Measurements from ENCODE around the gene PLEKHA6.

Gene PLEKHA6

GRCh38 chr1:204342310-204342709, 17.4 kb downstream of the PLEKHA6 start:
- no peak overlapping the region for H3K4me3 ChIP-seq (ENCODE audit: low read length)
- no peak for DNase-seq (ENCODE audit: low read depth)
- TF ChIP-seq CTCF (conservative IDR thresholded peaks at IDR 0.05; ENCODE audit: low read depth, low read length), result no peak

- DNase-seq (ENCODE audit: low read depth), result no peak
- H3K4me3 ChIP-seq (ENCODE audit: low read length), result no peak overlapping the region
- no peak for TF ChIP-seq CTCF (conservative IDR thresholded peaks at IDR 0.05; ENCODE audit: low read depth, low read length)
Observed at GRCh38 chr1:204341380-204341779, 18.3 kb downstream of the PLEKHA6 start.

- H3K4me3 ChIP-seq (ENCODE audit: low read length), result no peak overlapping the region
- TF ChIP-seq CTCF (conservative IDR thresholded peaks at IDR 0.05; ENCODE audit: low read depth, low read length), result no peak
Observed at GRCh38 chr1:204340081-204340889, 19.4 kb downstream of the PLEKHA6 start.

GRCh38 chr1:204339541-204339940, 20.2 kb downstream of the PLEKHA6 start:
- no peak overlapping the region for H3K4me3 ChIP-seq (ENCODE audit: low read length)
- TF ChIP-seq CTCF (conservative IDR thresholded peaks at IDR 0.05; ENCODE audit: low read depth, low read length), result no peak
- DNase-seq (ENCODE audit: low read depth), result no peak

More at GRCh38 chr1:204340081-204340889, 19.4 kb downstream of the PLEKHA6 start:
- no peak for DNase-seq (ENCODE audit: low read depth)

- DNase-seq (ENCODE audit: low read depth), result no peak
- TF ChIP-seq CTCF (conservative IDR thresholded peaks at IDR 0.05; ENCODE audit: low read depth, low read length), result no peak
- no peak overlapping the region for H3K4me3 ChIP-seq (ENCODE audit: low read length)
Observed at GRCh38 chr1:204338997-204339396, 20.7 kb downstream of the PLEKHA6 start.

- TF ChIP-seq CTCF (conservative IDR thresholded peaks at IDR 0.05; ENCODE audit: low read depth, low read length), result no peak
- H3K4me3 ChIP-seq (ENCODE audit: low read length), result no peak overlapping the region
- no peak for DNase-seq (ENCODE audit: low read depth)
Observed at GRCh38 chr1:204338360-204338759, 21.4 kb downstream of the PLEKHA6 start.

GRCh38 chr1:204337583-204337982, 22.1 kb downstream of the PLEKHA6 start:
- no peak for TF ChIP-seq CTCF (conservative IDR thresholded peaks at IDR 0.05; ENCODE audit: low read depth, low read length)
- no peak overlapping the region for H3K4me3 ChIP-seq (ENCODE audit: low read length)
- DNase-seq (ENCODE audit: low read depth), result no peak
